NCI-H1436 treated with DMSO at 0.1 percent for 48 hours (cell line): ENCODE measurements around the gene RPS3.
"Not testable (repeated sequence)": the region's sequence is repeated elsewhere in the genome, so short reads cannot be mapped to it uniquely, and the experiment has no call there.

ENCODE experiments used
- DNase-seq: peaks from one replicate; lab custom pipeline; 2025; lab: John Stamatoyannopoulos, UW

RPS3 gene

GRCh38 chr11:75380245-75380644 lies 19.1 kb upstream of the RPS3 start:
- DNase-seq: no peak

- no peak for DNase-seq
Measured at GRCh38 chr11:75380716-75381420, 18.4 kb upstream of the RPS3 start.

- DNase-seq: no peak
Measured at GRCh38 chr11:75383246-75383645, 16.1 kb upstream of the RPS3 start.

- no peak for DNase-seq
Measured at GRCh38 chr11:75384438-75385080, 14.8 kb upstream of the RPS3 start.

GRCh38 chr11:75386942-75387630 lies 12.2 kb upstream of the RPS3 start:
- no peak for DNase-seq

GRCh38 chr11:75387736-75388294 lies 11.5 kb upstream of the RPS3 start:
- DNase-seq: no peak

GRCh38 chr11:75388386-75389275 lies 10.7 kb upstream of the RPS3 start:
- DNase-seq: no peak

GRCh38 chr11:75389276-75389605 lies 10.1 kb upstream of the RPS3 start:
- no peak for DNase-seq

GRCh38 chr11:75389925-75390324 lies 9.4 kb upstream of the RPS3 start:
- no peak for DNase-seq

GRCh38 chr11:75394085-75394840 lies 5.1 kb upstream of the RPS3 start:
- no peak for DNase-seq

GRCh38 chr11:75398906-75399305 lies 412 bp upstream of the RPS3 start:
- DNase-seq: no peak

- DNase-seq: no peak
Measured at GRCh38 chr11:75400146-75400865, 988 bp downstream of the RPS3 start.

- DNase-seq: no peak
Measured at GRCh38 chr11:75402002-75402773, 2.9 kb downstream of the RPS3 start.

- no peak for DNase-seq
Measured at GRCh38 chr11:75403037-75403436, 3.7 kb downstream of the RPS3 start.

GRCh38 chr11:75403983-75404658 lies 4.8 kb downstream of the RPS3 start:
- DNase-seq: no peak

GRCh38 chr11:75406338-75406777 lies 7.0 kb downstream of the RPS3 start:
- DNase-seq: no peak

- DNase-seq: no peak
Measured at GRCh38 chr11:75408957-75409219, 9.6 kb downstream of the RPS3 start.

- not testable (repeated sequence) for DNase-seq
Measured at GRCh38 chr11:75409971-75410370, 10.7 kb downstream of the RPS3 start.

- not testable (repeated sequence) for DNase-seq
Measured at GRCh38 chr11:75413146-75413545, 13.8 kb downstream of the RPS3 start.
